ENCODE data around the gene PFN2.

The PFN2 gene

DNA sequence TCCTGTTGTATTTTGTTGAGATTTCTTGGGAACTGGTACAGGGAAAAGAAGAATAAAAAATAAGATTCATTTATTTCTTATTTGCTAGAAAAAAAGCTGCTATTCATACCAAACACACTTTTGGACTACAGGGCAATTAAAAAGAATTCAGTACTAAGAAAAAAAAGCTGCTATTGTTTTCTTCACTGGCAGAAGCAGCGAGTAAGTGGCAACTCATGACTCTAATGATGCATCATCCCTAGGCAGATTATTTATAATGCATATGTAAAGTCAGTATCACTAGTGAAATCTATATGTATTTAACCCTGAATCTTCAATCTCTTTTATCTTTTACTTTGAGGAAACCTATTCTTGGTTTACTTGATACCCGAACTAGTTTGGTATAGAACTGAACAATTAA lies 15.2 kb downstream of the PFN2 start:
- Histone ChIP-seq H2AFZ (ENCODE audit: low read depth, low read length, severe bottlenecking) (no peak overlapping the region), H3K36me3 (ENCODE audit: low read length) (0 out of 2 replicates have a peak, but pooled peaks cover 3% of the 10 kb centered on the region), H3K9ac (ENCODE audit: low read length) (no peak overlapping the region), H4K20me1 (ENCODE audit: low read depth, low read length) (peaks cover 5% of the 10 kb centered on the region; the same call in 1 of the 2 replicates), H3K27me3 (ENCODE audit: low read length) (no peaks in the 10 kb centered on the region), H3K4me2 (ENCODE audit: low read depth, low read length, poor library complexity, severe bottlenecking) (no peak overlapping the region), H3K9me2 (replicated peaks; ENCODE audit: insufficient read depth, low read length) (no peaks in the 10 kb centered on the region), H3F3A (ENCODE audit: insufficient read depth) (no peaks in the 10 kb centered on the region), H3K79me2 (ENCODE audit: insufficient read depth, low read length) (no peaks in the 10 kb centered on the region; the same call in 1 of the 2 replicates), H3K27ac (ENCODE audit: low read depth, low read length) (no peak overlapping the region), H3K9me3 (ENCODE audit: insufficient read depth, low read length) (no peaks in the 10 kb centered on the region), H3K4me3 (ENCODE audit: insufficient read depth, low read length, poor library complexity, severe bottlenecking) (no peak overlapping the region)
- TF ChIP-seq, protein P1, sequence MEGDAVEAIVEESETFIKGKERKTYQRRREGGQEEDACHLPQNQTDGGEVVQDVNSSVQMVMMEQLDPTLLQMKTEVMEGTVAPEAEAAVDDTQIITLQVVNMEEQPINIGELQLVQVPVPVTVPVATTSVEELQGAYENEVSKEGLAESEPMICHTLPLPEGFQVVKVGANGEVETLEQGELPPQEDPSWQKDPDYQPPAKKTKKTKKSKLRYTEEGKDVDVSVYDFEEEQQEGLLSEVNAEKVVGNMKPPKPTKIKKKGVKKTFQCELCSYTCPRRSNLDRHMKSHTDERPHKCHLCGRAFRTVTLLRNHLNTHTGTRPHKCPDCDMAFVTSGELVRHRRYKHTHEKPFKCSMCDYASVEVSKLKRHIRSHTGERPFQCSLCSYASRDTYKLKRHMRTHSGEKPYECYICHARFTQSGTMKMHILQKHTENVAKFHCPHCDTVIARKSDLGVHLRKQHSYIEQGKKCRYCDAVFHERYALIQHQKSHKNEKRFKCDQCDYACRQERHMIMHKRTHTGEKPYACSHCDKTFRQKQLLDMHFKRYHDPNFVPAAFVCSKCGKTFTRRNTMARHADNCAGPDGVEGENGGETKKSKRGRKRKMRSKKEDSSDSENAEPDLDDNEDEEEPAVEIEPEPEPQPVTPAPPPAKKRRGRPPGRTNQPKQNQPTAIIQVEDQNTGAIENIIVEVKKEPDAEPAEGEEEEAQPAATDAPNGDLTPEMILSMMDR (IDR thresholded peaks at IDR 0.05; ENCODE audit: insufficient read depth, low read length, poor library complexity, severe bottlenecking): no peak

DNA sequence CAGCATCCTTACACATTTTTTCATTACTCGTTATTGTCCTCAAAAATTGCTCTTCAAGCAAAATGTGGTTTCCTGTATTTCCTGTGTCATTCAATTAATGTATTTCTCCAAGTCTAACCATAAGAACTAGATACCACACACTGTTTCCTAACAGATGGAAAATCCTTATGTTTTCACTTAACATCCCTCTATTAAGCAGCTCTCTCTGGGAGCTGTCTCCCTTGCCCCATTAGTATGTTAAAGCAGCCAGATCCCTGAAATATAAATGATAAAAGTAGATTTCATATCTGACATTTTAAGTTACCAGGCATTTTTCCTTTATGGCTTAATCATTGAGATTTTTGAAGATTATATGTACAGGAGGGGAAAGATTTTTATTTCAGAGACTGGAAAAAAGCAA lies 15.9 kb downstream of the PFN2 start:
- Histone ChIP-seq H3K79me2 (ENCODE audit: insufficient read depth, low read length) (no peaks in the 10 kb centered on the region; the same call in 1 of the 2 replicates), H3K36me3 (ENCODE audit: low read length) (0 out of 2 replicates have a peak, but pooled peaks cover 3% of the 10 kb centered on the region), H4K20me1 (ENCODE audit: low read depth, low read length) (peaks cover 5% of the 10 kb centered on the region; the same call in 1 of the 2 replicates), H3K9ac (ENCODE audit: low read length) (no peak overlapping the region), H3K27me3 (ENCODE audit: low read length) (no peaks in the 10 kb centered on the region), H3K9me3 (ENCODE audit: insufficient read depth, low read length) (no peaks in the 10 kb centered on the region), H3K4me3 (ENCODE audit: insufficient read depth, low read length, poor library complexity, severe bottlenecking) (no peak overlapping the region), H2AFZ (ENCODE audit: low read depth, low read length, severe bottlenecking) (no peak overlapping the region), H3K27ac (ENCODE audit: low read depth, low read length) (no peak overlapping the region), H3F3A (ENCODE audit: insufficient read depth) (no peaks in the 10 kb centered on the region), H3K4me2 (ENCODE audit: low read depth, low read length, poor library complexity, severe bottlenecking) (no peak overlapping the region), H3K9me2 (replicated peaks; ENCODE audit: insufficient read depth, low read length) (no peaks in the 10 kb centered on the region)
- TF ChIP-seq EZH2phosphoT487 (conservative IDR thresholded peaks at IDR 0.05; ENCODE audit: low read length): no peak
- TF ChIP-seq, protein P1 (IDR thresholded peaks at IDR 0.05; ENCODE audit: insufficient read depth, low read length, poor library complexity, severe bottlenecking): no peak

DNA sequence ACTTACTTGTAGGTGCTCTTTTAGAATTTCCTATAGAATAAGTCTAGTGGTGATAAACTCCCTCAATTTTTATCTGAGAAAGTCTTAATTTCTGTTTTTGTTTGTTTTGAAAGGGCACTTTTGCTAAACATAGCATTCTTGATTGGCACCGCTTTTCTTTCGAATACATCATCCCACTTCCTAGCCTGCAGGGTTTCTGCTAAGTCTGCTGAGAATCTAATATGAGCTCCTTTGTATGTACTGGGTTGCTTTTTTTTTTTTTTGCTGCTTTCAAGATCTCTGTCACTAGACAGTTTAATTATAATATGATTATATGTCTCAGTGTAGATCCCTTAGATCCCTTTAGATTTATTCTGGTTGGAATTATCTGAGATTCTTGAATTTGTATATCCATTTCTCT lies 21.5 kb downstream of the PFN2 start:
- TF ChIP-seq, protein P1 (IDR thresholded peaks at IDR 0.05; ENCODE audit: insufficient read depth, low read length, poor library complexity, severe bottlenecking): no peak
- TF ChIP-seq EZH2phosphoT487 (conservative IDR thresholded peaks at IDR 0.05; ENCODE audit: low read length): no peak
- no peaks in the 10 kb centered on the region for H3K9me3 ChIP-seq (ENCODE audit: insufficient read depth, low read length)
- no peak overlapping the region for H3K4me3 ChIP-seq (ENCODE audit: insufficient read depth, low read length, poor library complexity, severe bottlenecking)
- H3F3A ChIP-seq (ENCODE audit: insufficient read depth): no peaks in the 10 kb centered on the region
- H3K4me2 ChIP-seq (ENCODE audit: low read depth, low read length, poor library complexity, severe bottlenecking): no peak overlapping the region
- H2AFZ ChIP-seq (ENCODE audit: low read depth, low read length, severe bottlenecking): no peak overlapping the region
- H3K9me2 ChIP-seq (replicated peaks; ENCODE audit: insufficient read depth, low read length): no peaks in the 10 kb centered on the region
- H3K36me3 ChIP-seq (ENCODE audit: low read length): no peaks in the 10 kb centered on the region
- no peaks in the 10 kb centered on the region for H3K27me3 ChIP-seq (ENCODE audit: low read length)
- H4K20me1 ChIP-seq (ENCODE audit: low read depth, low read length): no peaks in the 10 kb centered on the region
- H3K9ac ChIP-seq (ENCODE audit: low read length): no peak overlapping the region
- no peak overlapping the region for H3K27ac ChIP-seq (ENCODE audit: low read depth, low read length)
- no peaks in the 10 kb centered on the region; the same call in 1 of the 2 replicates for H3K79me2 ChIP-seq (ENCODE audit: insufficient read depth, low read length)

All from SU-DHL-6 (cell line).